Stimulated activated CD4-positive, alpha-beta T cell treated with anti-CD3 and anti-CD28 coated beads, TNF-alpha, amount 100 ng/mL, for 48 hours (primary cell): ENCODE measurements around the gene DUS1L.

ENCODE experiments used
- DNase-seq, 3 donors: peaks; one replicate each; pipeline ENCODE4 v3.0.0-alpha.2; 2020; ENCODE audit warnings: low read depth in 3 of 3

DUS1L gene

GRCh38 chr17:82055023-82055964, 10.3 kb downstream of the DUS1L start:
- no peak for DNase-seq

- no peak for DNase-seq
Measured at GRCh38 chr17:82054351-82055022, 11.1 kb downstream of the DUS1L start.

- DNase-seq: no peak
Measured at GRCh38 chr17:82053556-82054263, 11.9 kb downstream of the DUS1L start.

GRCh38 chr17:82053130-82053529, 12.5 kb downstream of the DUS1L start:
- DNase-seq: no peak

GRCh38 chr17:82052638-82053059, 13.0 kb downstream of the DUS1L start:
- no peak for DNase-seq

GRCh38 chr17:82051776-82052637, 13.6 kb downstream of the DUS1L start, which contains the start of the genes GPS1 and RFNG:
GPS1 (plus strand) TSS chr17:82051898; CDS start chr17:82051932, 34 bp downstream.
RFNG (minus strand) TSS chr17:82051811; CDS start chr17:82051766, 45 bp downstream.
- peak; percentile 58 to 82 (median 66) for DNase-seq

GRCh38 chr17:82050761-82051641, 14.6 kb downstream of the DUS1L start:
- DNase-seq: no peak

GRCh38 chr17:82050152-82050760, 15.3 kb downstream of the DUS1L start:
- no peak for DNase-seq

- no peak for DNase-seq
Measured at GRCh38 chr17:82049521-82049971, 16.1 kb downstream of the DUS1L start.

GRCh38 chr17:82049106-82049505, 16.5 kb downstream of the DUS1L start:
- no peak for DNase-seq

GRCh38 chr17:82048571-82048971, 17.0 kb downstream of the DUS1L start:
- no peak for DNase-seq

GRCh38 chr17:82047914-82048570, 17.6 kb downstream of the DUS1L start:
- DNase-seq: no peak

GRCh38 chr17:82047379-82047778, 18.2 kb downstream of the DUS1L start:
- DNase-seq: no peak

- no peak for DNase-seq
Measured at GRCh38 chr17:82046903-82047302, 18.7 kb downstream of the DUS1L start.

GRCh38 chr17:82045936-82046484, 19.6 kb downstream of the DUS1L start:
- no peak for DNase-seq

- DNase-seq: no peak
Measured at GRCh38 chr17:82043507-82043906, 22.1 kb downstream of the DUS1L start.

- no peak for DNase-seq
Measured at GRCh38 chr17:82042649-82043048, 23.0 kb downstream of the DUS1L start.

- no peak for DNase-seq
Measured at GRCh38 chr17:82041144-82041814, 24.3 kb downstream of the DUS1L start.
